HCT116 (cell line): ENCODE measurements around the gene GALE. TPM values are rescaled to one million over a fixed set of nuclear protein-coding genes. Genes with fewer than 3 reads are reported as not detected.

Experiments
- ATAC-seq: fragments of 200-7000 bp; cut with Tn5 transposase; 2 replicates; pipeline ENCODE4 v1.9.1; 2020; ENCODE audit warnings: mild to moderate bottlenecking, moderate library complexity
- BruUV-seq: library from RNA; stranded (reverse); fragments of 400-500 nt; replicated peaks from 2 replicates; lab custom pipeline; 2021; lab: Mats Ljungman, UMichigan
- CTCF ChIA-PET: fragments of 300-600 bp; sonication (Branson Sonifier 250); formaldehyde crosslinking; loops from one replicate; lab custom pipeline; 2021; ENCODE audit warnings: antibody characterized with exemption; lab: Charles Lee
- POLR2A ChIA-PET: fragments of 300-600, 350-600 bp; sonication (Branson Sonifier 250); formaldehyde crosslinking; loops from one replicate; lab custom pipeline; 2021; ENCODE audit warnings: antibody characterized with exemption; lab: Charles Lee
- RAD21 ChIA-PET, 2 experiments: fragments of 300-600 bp; sonication (Branson Sonifier 250); formaldehyde crosslinking; loops; one replicate each; lab custom pipeline; 2023; ENCODE audit warnings: low total read pairs in 2 of 2; ENCODE audit not compliant: uncharacterized antibody in 2 of 2, unreplicated experiment in 2 of 2, low non-redundant PET in 1 of 2; lab: Charles Lee
- DNase-seq: peaks from one replicate; pipeline ENCODE4 v3.0.0-alpha.2; 2010; ENCODE audit warnings: low read depth, low spot score
- H2AFZ ChIP-seq: fragments of 200-600 bp; shearing (Covaris generic), sonication (generic); 2 replicates; pipeline ENCODE4 v1.6.1; 2017; ENCODE audit warnings: low read depth, mixed run types, mixed read lengths, antibody characterized with exemption, low read length; ENCODE audit not compliant: poor library complexity, severe bottlenecking
- H3K27ac ChIP-seq: 2 replicates; pipeline ENCODE4 v1.5.1; 2012; ENCODE audit warnings: low read depth, low read length
- H3K27me3 ChIP-seq: fragments of 200-600 bp; sonication (generic); 2 replicates; pipeline ENCODE4 v1.6.1; 2016; ENCODE audit warnings: mixed run types, low read length, mixed read lengths; ENCODE audit not compliant: insufficient read depth
- H3K36me3 ChIP-seq, 2 experiments: fragments of 200-500 bp in 1 of 2; fragments of 200-600 bp in 1 of 2; sonication (Bioruptor generic) in 1 of 2; sonication (generic) in 1 of 2; 2 replicates each; pipeline versions ENCODE4 v1.5.1 to v1.6.1; 2014 to 2016; ENCODE audit warnings: low read length in 2 of 2, inconsistent platforms in 1 of 2, mixed read lengths in 1 of 2, mixed run types in 1 of 2; ENCODE audit not compliant: insufficient read depth in 2 of 2, control insufficient read depth in 1 of 2
- H3K4me1 ChIP-seq, 2 experiments: fragments of 200-600 bp in 1 of 2; sonication (generic) in 1 of 2; 2 replicates each; pipeline versions ENCODE4 v1.5.1 to v1.6.1; 2012 to 2017; ENCODE audit warnings: low read length in 2 of 2, inconsistent platforms in 1 of 2, mild to moderate bottlenecking in 1 of 2, mixed read lengths in 1 of 2, mixed run types in 1 of 2, moderate library complexity in 1 of 2; ENCODE audit not compliant: insufficient read depth in 2 of 2, control insufficient read depth in 1 of 2
- H3K4me2 ChIP-seq: fragments of 200-600 bp; sonication (generic); 2 replicates; pipeline ENCODE4 v1.6.1; 2017; ENCODE audit warnings: mixed run types, low read length, mixed read lengths
- H3K4me3 ChIP-seq, 2 experiments: fragments of 200-600 bp in 1 of 2; sonication (generic) in 1 of 2; replicated peaks in 1 of 2; 2 replicates each; pipeline ENCODE4 v1.5.1; 2011 to 2016; ENCODE audit warnings: low read length in 2 of 2, control low read depth in 1 of 2, low read depth in 1 of 2, mild to moderate bottlenecking in 1 of 2, mixed read lengths in 1 of 2, mixed run types in 1 of 2
- H3K79me2 ChIP-seq: fragments of 200-600 bp; sonication (generic); 2 replicates; pipeline ENCODE4 v1.6.1; 2017; ENCODE audit warnings: mild to moderate bottlenecking, mixed run types, low read length, moderate library complexity, mixed read lengths; ENCODE audit not compliant: insufficient read depth
- H3K9ac ChIP-seq: fragments of 200-600 bp; sonication (generic); 2 replicates; pipeline ENCODE4 v1.6.1; 2016; ENCODE audit warnings: low read length, mixed read lengths
- H3K9me2 ChIP-seq: fragments of 200-600 bp; sonication (generic), shearing (Covaris generic); 2 replicates; pipeline ENCODE4 v1.6.1; 2017; ENCODE audit warnings: mixed run types, mild to moderate bottlenecking, moderate library complexity; ENCODE audit not compliant: insufficient read depth
- H3K9me3 ChIP-seq, 2 experiments: fragments of 200-500 bp in 1 of 2; fragments of 200-600 bp in 1 of 2; sonication (Bioruptor generic) in 1 of 2; sonication (generic) in 1 of 2; 2 replicates each; pipeline ENCODE4 v1.6.1; 2014 to 2017; ENCODE audit warnings: low read length in 2 of 2, mixed read lengths in 2 of 2, inconsistent platforms in 1 of 2, low read depth in 1 of 2, mild to moderate bottlenecking in 1 of 2, mixed run types in 1 of 2, moderate library complexity in 1 of 2; ENCODE audit not compliant: control insufficient read depth in 1 of 2, insufficient read depth in 1 of 2
- H4K20me1 ChIP-seq: fragments of 200-600 bp; sonication (generic), shearing (Covaris generic); 2 replicates; pipeline ENCODE4 v1.6.1; 2017; ENCODE audit warnings: mixed run types, mild to moderate bottlenecking, moderate library complexity; ENCODE audit not compliant: insufficient read depth
- CBX3 ChIP-seq: IDR thresholded peaks from 2 replicates; pipeline ENCODE4 v1.6.1; 2012; ENCODE audit warnings: low read depth
- CTCF ChIP-seq, 3 experiments: fragments of 200-600 bp in 1 of 3; sonication (generic) in 1 of 3; IDR thresholded peaks in 2 of 3; conservative IDR thresholded peaks in 1 of 3; 2 replicates each; pipeline ENCODE4 v1.5.1; 2012 to 2017; ENCODE audit warnings: low read depth in 2 of 3, low read length in 2 of 3, antibody characterized with exemption in 1 of 3, borderline replicate concordance in 1 of 3, control low read depth in 1 of 3, mild to moderate bottlenecking in 1 of 3, mixed read lengths in 1 of 3, mixed run types in 1 of 3, moderate library complexity in 1 of 3; ENCODE audit not compliant: insufficient read depth in 1 of 3
- EGR1 ChIP-seq: IDR thresholded peaks from 2 replicates; pipeline ENCODE4 v1.6.1; 2012; ENCODE audit warnings: low read depth
- EZH2 ChIP-seq: fragments of 200-600 bp; sonication (generic); IDR thresholded peaks from 2 replicates; pipeline ENCODE4 v1.6.1; 2017; ENCODE audit warnings: antibody characterized with exemption, mixed run types
- EZH2phosphoT487 ChIP-seq: fragments of 200-600 bp; IDR thresholded peaks from 2 replicates; pipeline ENCODE4 v1.6.1; 2018; ENCODE audit warnings: antibody characterized with exemption, borderline replicate concordance
- FOSL1 ChIP-seq: IDR thresholded peaks from 2 replicates; pipeline ENCODE4 v1.6.1; 2012; ENCODE audit warnings: low read depth
- JUND ChIP-seq: IDR thresholded peaks from 2 replicates; pipeline ENCODE4 v1.6.1; 2012
- POLR2A ChIP-seq: IDR thresholded peaks from 2 replicates; pipeline ENCODE4 v1.7.0; 2011; ENCODE audit warnings: borderline replicate concordance; ENCODE audit not compliant: insufficient read depth, insufficient read length; ENCODE audit errors: extremely low read depth
- POLR2AphosphoS5 ChIP-seq: IDR thresholded peaks from 2 replicates; pipeline ENCODE4 v1.6.1; 2011; ENCODE audit warnings: mild to moderate bottlenecking, low read depth, low read length, moderate library complexity
- REST ChIP-seq: IDR thresholded peaks from 2 replicates; pipeline ENCODE4 v1.6.1; 2012; ENCODE audit warnings: low read depth
- SIN3A ChIP-seq: IDR thresholded peaks from 2 replicates; pipeline ENCODE4 v1.6.1; 2012; ENCODE audit warnings: low read depth
- SP1 ChIP-seq: IDR thresholded peaks from 2 replicates; pipeline ENCODE4 v1.6.1; 2012; ENCODE audit warnings: low read depth
- SRF ChIP-seq: IDR thresholded peaks from 2 replicates; pipeline ENCODE4 v1.6.1; 2012; ENCODE audit warnings: low read depth
- TCF7L2 ChIP-seq: IDR thresholded peaks from 2 replicates; pipeline ENCODE4 v1.7.0; 2011; ENCODE audit warnings: borderline replicate concordance, inconsistent platforms; ENCODE audit not compliant: insufficient read depth, insufficient read length; ENCODE audit errors: extremely low read depth
- YY1 ChIP-seq: IDR thresholded peaks from 2 replicates; pipeline ENCODE4 v1.6.1; 2011; ENCODE audit warnings: low read length, low read depth, moderate library complexity, mild to moderate bottlenecking; ENCODE audit not compliant: insufficient replicate concordance; ENCODE audit errors: extremely low read depth
- ZBTB33 ChIP-seq: IDR thresholded peaks from 2 replicates; pipeline ENCODE4 v1.6.1; 2011; ENCODE audit warnings: mild to moderate bottlenecking, low read length, moderate library complexity; ENCODE audit not compliant: insufficient replicate concordance; ENCODE audit errors: extremely low read depth
- ZFX ChIP-seq: fragments of 450-650 bp; IDR thresholded peaks from 2 replicates; pipeline ENCODE4 v1.6.1; 2017
- ZNF274 ChIP-seq: fragments of 200-500 bp; sonication (Bioruptor generic); IDR thresholded peaks from 2 replicates; pipeline ENCODE4 v1.6.1; 2014; ENCODE audit warnings: mild to moderate bottlenecking, low read depth, low read length, inconsistent platforms
- intact Hi-C: fragments of 100-400 bp; cut with micrococcal nuclease; formaldehyde crosslinking; loops from 2 replicates; pipeline ENCODE4 v1.10.0; 2022
- total RNA-seq: library from RNA; stranded (reverse); gene quantifications from one replicate; pipeline ENCODE4 v1.2.1, GENCODE V29; 2021; ENCODE audit not compliant: unreplicated experiment

Gene GALE
- total RNA-seq, 1 experiment from 2014 or later: 114 TPM

GRCh38 chr1:23752909-23753308, 47.6 kb downstream of the GALE start:
- TF ChIP-seq CBX3 (no peak), SIN3A (no peak), ZNF274 (no peak), CTCF (IDR thresholded peaks at IDR 0.05 in 2 of 3, conservative IDR thresholded peaks at IDR 0.05 in 1 of 3; ENCODE audit: borderline replicate concordance in 1 of 3, insufficient read depth in 1 of 3, low read depth in 2 of 3, low read length in 2 of 3) (no peak), SRF (no peak), ZFX (no peak), SP1 (no peak), JUND (no peak), POLR2AphosphoS5 (no peak), ZBTB33 (no peak), YY1 (no peak), EGR1 (no peak), TCF7L2 (no peak), POLR2A (no peak), FOSL1 (no peak), EZH2phosphoT487 (no peak), REST (no peak), EZH2 (no peak)
- intact Hi-C loops: loop anchor here (5.0 kb wide), 1 partner anchor 211 kb away; no protein-coding TSS in a partner anchor
- CTCF ChIA-PET: no interaction called here
- no peak for DNase-seq
- H3K27ac ChIP-seq: no peak overlapping the region
- H3K9ac ChIP-seq: no peak overlapping the region
- H3K4me3 ChIP-seq: no peak overlapping the region
- no TSS peak for BruUV-seq
- H3K27me3 ChIP-seq: no peaks in the 10 kb centered on the region
- peaks cover 0 to 10% of the 10 kb centered on the region in 2 experiments; a peak in 1 of 4 replicates for H3K4me1 ChIP-seq
- no peak overlapping the region for H2AFZ ChIP-seq
- H3K9me2 ChIP-seq: no peaks in the 10 kb centered on the region
- H3K79me2 ChIP-seq: peaks cover 58% of the 10 kb centered on the region
- peaks cover 12% of the 10 kb centered on the region; the same call in 1 of the 2 replicates for H4K20me1 ChIP-seq
- no peak overlapping the region for H3K4me2 ChIP-seq
- H3K9me3 ChIP-seq: no peaks in the 10 kb centered on the region
- H3K36me3 ChIP-seq: peaks cover 71 to 76% of the 10 kb centered on the region in 2 experiments
- RAD21 ChIA-PET: no interaction called here
- POLR2A ChIA-PET: no interaction called here
- ATAC-seq: no peak
